Measurements from ENCODE around the gene THOP1.

THOP1 gene

GRCh38 chr19:2785244-2785997 is at the start of gene THOP1:
THOP1 (plus strand) TSS chr19:2785503; CDS start chr19:2785663, 160 bp downstream.
- peak; percentile 98 for DNase-seq (ENCODE audit: low spot score)

- no peak for DNase-seq (ENCODE audit: low spot score)
These were observed 48.6 kb upstream of the THOP1 start for GRCh38 chr19:2736550-2737190.

- DNase-seq (ENCODE audit: low spot score): peak; percentile 99
These were observed 45.5 kb upstream of the THOP1 start, which contains the start of gene SLC39A3 for GRCh38 chr19:2739602-2740313. SLC39A3 (minus strand) TSS chr19:2740017; CDS start chr19:2737257, 2,760 bp downstream.

GRCh38 chr19:2740314-2740656 is 45.0 kb upstream of the THOP1 start:
- DNase-seq (ENCODE audit: low spot score): no peak

GRCh38 chr19:2743099-2743498 is 42.2 kb upstream of the THOP1 start:
- no peak for DNase-seq (ENCODE audit: low spot score)

- no peak for DNase-seq (ENCODE audit: low spot score)
These were observed 41.2 kb upstream of the THOP1 start for GRCh38 chr19:2744113-2744512.

GRCh38 chr19:2747349-2747748 is 38.0 kb upstream of the THOP1 start:
- DNase-seq (ENCODE audit: low spot score): no peak

GRCh38 chr19:2750808-2751437 is 34.4 kb upstream of the THOP1 start:
- DNase-seq (ENCODE audit: low spot score): no peak

GRCh38 chr19:2751438-2751830 is 33.9 kb upstream of the THOP1 start:
- no peak for DNase-seq (ENCODE audit: low spot score)

GRCh38 chr19:2754659-2755447 is 30.4 kb upstream of the THOP1 start:
- no peak for DNase-seq (ENCODE audit: low spot score)

GRCh38 chr19:2755448-2755705 is 29.9 kb upstream of the THOP1 start:
- no peak for DNase-seq (ENCODE audit: low spot score)

- DNase-seq (ENCODE audit: low spot score): no peak
These were observed 29.5 kb upstream of the THOP1 start for GRCh38 chr19:2755811-2756210.

GRCh38 chr19:2756477-2756876 is 28.8 kb upstream of the THOP1 start:
- DNase-seq (ENCODE audit: low spot score): no peak

- no peak for DNase-seq (ENCODE audit: low spot score)
These were observed 28.1 kb upstream of the THOP1 start for GRCh38 chr19:2756921-2757881.

- DNase-seq (ENCODE audit: low spot score): no peak
These were observed 26.5 kb upstream of the THOP1 start for GRCh38 chr19:2758601-2759313.

GRCh38 chr19:2759362-2759761 is 25.9 kb upstream of the THOP1 start:
- DNase-seq (ENCODE audit: low spot score): no peak

GRCh38 chr19:2759965-2760364 is 25.3 kb upstream of the THOP1 start:
- no peak for DNase-seq (ENCODE audit: low spot score)

GRCh38 chr19:2761309-2761677 is 24.0 kb upstream of the THOP1 start:
- DNase-seq (ENCODE audit: low spot score): no peak

GRCh38 chr19:2761876-2762782 is 23.2 kb upstream of the THOP1 start:
- no peak for DNase-seq (ENCODE audit: low spot score)

Data from CD4-positive, alpha-beta T cell treated with Interleukin-6 at 100 ng/mL for 8 hours (primary cell).